Measurements from ENCODE around the gene CHRND. TPM values are rescaled to one million over a fixed set of nuclear protein-coding genes. Genes with fewer than 3 reads are reported as not detected.

CHRND gene
- total RNA-seq, 1 experiment from 2014 or later, result not detected

DNA sequence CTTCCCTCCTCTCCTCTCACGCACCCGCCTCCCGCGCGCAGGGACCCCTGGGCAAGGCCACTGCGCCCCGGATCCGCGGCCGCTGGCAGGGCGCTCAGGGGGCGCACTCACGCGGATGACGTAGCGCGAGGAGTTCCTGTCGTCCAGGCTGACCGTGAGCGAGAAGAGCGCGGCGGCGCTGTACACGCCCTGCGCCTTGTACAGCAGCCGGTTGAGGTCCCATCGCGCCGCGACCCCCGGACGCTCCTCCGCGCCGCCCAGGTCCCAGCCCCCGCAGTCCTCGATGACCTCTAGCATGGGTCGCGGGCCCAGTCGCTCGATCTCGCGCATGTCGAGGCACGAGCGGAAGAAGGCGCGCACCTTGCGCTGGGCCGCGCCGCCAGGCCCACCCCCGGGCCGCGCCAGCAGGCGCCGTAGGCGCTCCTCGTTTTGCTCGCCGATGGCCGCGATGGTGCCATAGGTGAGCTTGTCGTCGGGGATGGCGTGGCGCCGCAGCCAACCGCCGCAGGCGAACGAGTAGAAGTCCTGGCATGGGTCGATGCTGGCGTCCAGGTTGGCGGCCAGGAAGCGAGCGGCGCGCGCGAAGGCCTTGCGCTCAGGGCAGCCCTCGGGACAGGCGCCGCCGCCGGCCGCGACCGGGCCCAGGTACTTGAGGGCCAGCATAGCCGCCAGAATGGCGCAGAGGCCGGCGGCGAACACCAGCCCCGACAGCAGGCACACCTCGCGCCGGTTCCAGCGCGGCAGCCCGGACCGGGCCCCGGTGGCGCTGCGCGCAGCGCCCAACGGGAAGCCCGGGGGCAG, 40.0 kb upstream of the CHRND start:
- ChIA-PET POLR2A (interaction anchor here (1.4 kb wide), 1 partner anchor 13 kb away, joined by 3 read pairs; no protein-coding TSS in a partner anchor), CTCF (interaction anchor here (1.6 to 1.8 kb wide), 2 partner anchors 36 to 38 kb away, joined by 5 to 10 read pairs; no protein-coding TSS in a partner anchor)
- peaks cover 20% of the 10 kb centered on the region for H3K4me1 Mint-ChIP-seq
- H3K9me3 Mint-ChIP-seq, result no peaks in the 10 kb centered on the region
- H3K36me3 Mint-ChIP-seq, result no peaks in the 10 kb centered on the region
- ATAC-seq, result peak; percentile 10
- H3K27ac Mint-ChIP-seq, result no peak overlapping the region
- peaks cover 66% of the 10 kb centered on the region for H3K27me3 Mint-ChIP-seq (ENCODE audit: low read depth)
- H3K4me3 Mint-ChIP-seq, result peak overlapping the region; percentile 59
- peak; percentile 46 for DNase-seq (ENCODE audit: low spot score)
- TF ChIP-seq SP1 (CRISPR knock-in tag; conservative IDR thresholded peaks at IDR 0.05) (peak; percentile 33; the same call in 1 of the 2 replicates), FOXJ3 (CRISPR knock-in tag; IDR thresholded peaks at IDR 0.05; ENCODE audit: borderline replicate concordance) (no peak), GRHL2 (CRISPR knock-in tag; IDR thresholded peaks at IDR 0.05; ENCODE audit: insufficient replicate concordance, severe bottlenecking) (no peak), FOXP1 (CRISPR knock-in tag; IDR thresholded peaks at IDR 0.05; ENCODE audit: borderline replicate concordance) (no peak), TEAD1 (CRISPR knock-in tag; IDR thresholded peaks at IDR 0.05) (0 out of 2 replicates have a peak, but pooled peaks have one; percentile 77), NR2C2 (CRISPR knock-in tag; IDR thresholded peaks at IDR 0.05) (no peak), ZNF121 (CRISPR knock-in tag; IDR thresholded peaks at IDR 0.05) (no peak), JUN (CRISPR knock-in tag; IDR thresholded peaks at IDR 0.05) (0 out of 2 replicates have a peak, but pooled peaks have one; percentile 21), RORB (CRISPR knock-in tag; IDR thresholded peaks at IDR 0.05) (no peak), NFE2L1 (CRISPR knock-in tag; IDR thresholded peaks at IDR 0.05) (0 out of 2 replicates have a peak, but pooled peaks have one; percentile 44), ZNF232 (CRISPR knock-in tag; IDR thresholded peaks at IDR 0.05) (0 out of 2 replicates have a peak, but pooled peaks have one; percentile 54), FOXK1 (CRISPR knock-in tag; IDR thresholded peaks at IDR 0.05) (0 out of 2 replicates have a peak, but pooled peaks have one; percentile 20), GTF2I (CRISPR knock-in tag; conservative IDR thresholded peaks at IDR 0.05) (no peak), SOX15 (CRISPR knock-in tag; IDR thresholded peaks at IDR 0.05) (no peak), NR1H2 (CRISPR knock-in tag; IDR thresholded peaks at IDR 0.05) (no peak), RELA (CRISPR knock-in tag; IDR thresholded peaks at IDR 0.05; ENCODE audit: borderline replicate concordance) (0 out of 2 replicates have a peak, but pooled peaks have one; percentile 19)
- TF ChIP-seq, protein P1, sequence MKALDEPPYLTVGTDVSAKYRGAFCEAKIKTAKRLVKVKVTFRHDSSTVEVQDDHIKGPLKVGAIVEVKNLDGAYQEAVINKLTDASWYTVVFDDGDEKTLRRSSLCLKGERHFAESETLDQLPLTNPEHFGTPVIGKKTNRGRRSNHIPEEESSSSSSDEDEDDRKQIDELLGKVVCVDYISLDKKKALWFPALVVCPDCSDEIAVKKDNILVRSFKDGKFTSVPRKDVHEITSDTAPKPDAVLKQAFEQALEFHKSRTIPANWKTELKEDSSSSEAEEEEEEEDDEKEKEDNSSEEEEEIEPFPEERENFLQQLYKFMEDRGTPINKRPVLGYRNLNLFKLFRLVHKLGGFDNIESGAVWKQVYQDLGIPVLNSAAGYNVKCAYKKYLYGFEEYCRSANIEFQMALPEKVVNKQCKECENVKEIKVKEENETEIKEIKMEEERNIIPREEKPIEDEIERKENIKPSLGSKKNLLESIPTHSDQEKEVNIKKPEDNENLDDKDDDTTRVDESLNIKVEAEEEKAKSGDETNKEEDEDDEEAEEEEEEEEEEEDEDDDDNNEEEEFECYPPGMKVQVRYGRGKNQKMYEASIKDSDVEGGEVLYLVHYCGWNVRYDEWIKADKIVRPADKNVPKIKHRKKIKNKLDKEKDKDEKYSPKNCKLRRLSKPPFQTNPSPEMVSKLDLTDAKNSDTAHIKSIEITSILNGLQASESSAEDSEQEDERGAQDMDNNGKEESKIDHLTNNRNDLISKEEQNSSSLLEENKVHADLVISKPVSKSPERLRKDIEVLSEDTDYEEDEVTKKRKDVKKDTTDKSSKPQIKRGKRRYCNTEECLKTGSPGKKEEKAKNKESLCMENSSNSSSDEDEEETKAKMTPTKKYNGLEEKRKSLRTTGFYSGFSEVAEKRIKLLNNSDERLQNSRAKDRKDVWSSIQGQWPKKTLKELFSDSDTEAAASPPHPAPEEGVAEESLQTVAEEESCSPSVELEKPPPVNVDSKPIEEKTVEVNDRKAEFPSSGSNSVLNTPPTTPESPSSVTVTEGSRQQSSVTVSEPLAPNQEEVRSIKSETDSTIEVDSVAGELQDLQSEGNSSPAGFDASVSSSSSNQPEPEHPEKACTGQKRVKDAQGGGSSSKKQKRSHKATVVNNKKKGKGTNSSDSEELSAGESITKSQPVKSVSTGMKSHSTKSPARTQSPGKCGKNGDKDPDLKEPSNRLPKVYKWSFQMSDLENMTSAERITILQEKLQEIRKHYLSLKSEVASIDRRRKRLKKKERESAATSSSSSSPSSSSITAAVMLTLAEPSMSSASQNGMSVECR (CRISPR knock-in tag; IDR thresholded peaks at IDR 0.05; ENCODE audit: borderline replicate concordance), result 0 out of 2 replicates have a peak, but pooled peaks have one; percentile 65
- TF ChIP-seq, protein P2, sequence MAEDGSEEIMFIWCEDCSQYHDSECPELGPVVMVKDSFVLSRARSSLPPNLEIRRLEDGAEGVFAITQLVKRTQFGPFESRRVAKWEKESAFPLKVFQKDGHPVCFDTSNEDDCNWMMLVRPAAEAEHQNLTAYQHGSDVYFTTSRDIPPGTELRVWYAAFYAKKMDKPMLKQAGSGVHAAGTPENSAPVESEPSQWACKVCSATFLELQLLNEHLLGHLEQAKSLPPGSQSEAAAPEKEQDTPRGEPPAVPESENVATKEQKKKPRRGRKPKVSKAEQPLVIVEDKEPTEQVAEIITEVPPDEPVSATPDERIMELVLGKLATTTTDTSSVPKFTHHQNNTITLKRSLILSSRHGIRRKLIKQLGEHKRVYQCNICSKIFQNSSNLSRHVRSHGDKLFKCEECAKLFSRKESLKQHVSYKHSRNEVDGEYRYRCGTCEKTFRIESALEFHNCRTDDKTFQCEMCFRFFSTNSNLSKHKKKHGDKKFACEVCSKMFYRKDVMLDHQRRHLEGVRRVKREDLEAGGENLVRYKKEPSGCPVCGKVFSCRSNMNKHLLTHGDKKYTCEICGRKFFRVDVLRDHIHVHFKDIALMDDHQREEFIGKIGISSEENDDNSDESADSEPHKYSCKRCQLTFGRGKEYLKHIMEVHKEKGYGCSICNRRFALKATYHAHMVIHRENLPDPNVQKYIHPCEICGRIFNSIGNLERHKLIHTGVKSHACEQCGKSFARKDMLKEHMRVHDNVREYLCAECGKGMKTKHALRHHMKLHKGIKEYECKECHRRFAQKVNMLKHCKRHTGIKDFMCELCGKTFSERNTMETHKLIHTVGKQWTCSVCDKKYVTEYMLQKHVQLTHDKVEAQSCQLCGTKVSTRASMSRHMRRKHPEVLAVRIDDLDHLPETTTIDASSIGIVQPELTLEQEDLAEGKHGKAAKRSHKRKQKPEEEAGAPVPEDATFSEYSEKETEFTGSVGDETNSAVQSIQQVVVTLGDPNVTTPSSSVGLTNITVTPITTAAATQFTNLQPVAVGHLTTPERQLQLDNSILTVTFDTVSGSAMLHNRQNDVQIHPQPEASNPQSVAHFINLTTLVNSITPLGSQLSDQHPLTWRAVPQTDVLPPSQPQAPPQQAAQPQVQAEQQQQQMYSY (CRISPR knock-in tag; IDR thresholded peaks at IDR 0.05), result no peak
- TF ChIP-seq, protein P3, sequence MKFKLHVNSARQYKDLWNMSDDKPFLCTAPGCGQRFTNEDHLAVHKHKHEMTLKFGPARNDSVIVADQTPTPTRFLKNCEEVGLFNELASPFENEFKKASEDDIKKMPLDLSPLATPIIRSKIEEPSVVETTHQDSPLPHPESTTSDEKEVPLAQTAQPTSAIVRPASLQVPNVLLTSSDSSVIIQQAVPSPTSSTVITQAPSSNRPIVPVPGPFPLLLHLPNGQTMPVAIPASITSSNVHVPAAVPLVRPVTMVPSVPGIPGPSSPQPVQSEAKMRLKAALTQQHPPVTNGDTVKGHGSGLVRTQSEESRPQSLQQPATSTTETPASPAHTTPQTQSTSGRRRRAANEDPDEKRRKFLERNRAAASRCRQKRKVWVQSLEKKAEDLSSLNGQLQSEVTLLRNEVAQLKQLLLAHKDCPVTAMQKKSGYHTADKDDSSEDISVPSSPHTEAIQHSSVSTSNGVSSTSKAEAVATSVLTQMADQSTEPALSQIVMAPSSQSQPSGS (CRISPR knock-in tag; IDR thresholded peaks at IDR 0.05; ENCODE audit: borderline replicate concordance, low read depth), result no peak
- TF ChIP-seq, protein P4, sequence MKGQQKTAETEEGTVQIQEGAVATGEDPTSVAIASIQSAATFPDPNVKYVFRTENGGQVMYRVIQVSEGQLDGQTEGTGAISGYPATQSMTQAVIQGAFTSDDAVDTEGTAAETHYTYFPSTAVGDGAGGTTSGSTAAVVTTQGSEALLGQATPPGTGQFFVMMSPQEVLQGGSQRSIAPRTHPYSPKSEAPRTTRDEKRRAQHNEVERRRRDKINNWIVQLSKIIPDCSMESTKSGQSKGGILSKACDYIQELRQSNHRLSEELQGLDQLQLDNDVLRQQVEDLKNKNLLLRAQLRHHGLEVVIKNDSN (CRISPR knock-in tag; IDR thresholded peaks at IDR 0.05), result 0 out of 2 replicates have a peak, but pooled peaks have one; percentile 24
- TF ChIP-seq, protein P5, sequence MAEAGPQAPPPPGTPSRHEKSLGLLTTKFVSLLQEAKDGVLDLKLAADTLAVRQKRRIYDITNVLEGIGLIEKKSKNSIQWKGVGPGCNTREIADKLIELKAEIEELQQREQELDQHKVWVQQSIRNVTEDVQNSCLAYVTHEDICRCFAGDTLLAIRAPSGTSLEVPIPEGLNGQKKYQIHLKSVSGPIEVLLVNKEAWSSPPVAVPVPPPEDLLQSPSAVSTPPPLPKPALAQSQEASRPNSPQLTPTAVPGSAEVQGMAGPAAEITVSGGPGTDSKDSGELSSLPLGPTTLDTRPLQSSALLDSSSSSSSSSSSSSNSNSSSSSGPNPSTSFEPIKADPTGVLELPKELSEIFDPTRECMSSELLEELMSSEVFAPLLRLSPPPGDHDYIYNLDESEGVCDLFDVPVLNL (CRISPR knock-in tag; IDR thresholded peaks at IDR 0.05; ENCODE audit: borderline replicate concordance, low read depth), result no peak
- TF ChIP-seq, protein P6, sequence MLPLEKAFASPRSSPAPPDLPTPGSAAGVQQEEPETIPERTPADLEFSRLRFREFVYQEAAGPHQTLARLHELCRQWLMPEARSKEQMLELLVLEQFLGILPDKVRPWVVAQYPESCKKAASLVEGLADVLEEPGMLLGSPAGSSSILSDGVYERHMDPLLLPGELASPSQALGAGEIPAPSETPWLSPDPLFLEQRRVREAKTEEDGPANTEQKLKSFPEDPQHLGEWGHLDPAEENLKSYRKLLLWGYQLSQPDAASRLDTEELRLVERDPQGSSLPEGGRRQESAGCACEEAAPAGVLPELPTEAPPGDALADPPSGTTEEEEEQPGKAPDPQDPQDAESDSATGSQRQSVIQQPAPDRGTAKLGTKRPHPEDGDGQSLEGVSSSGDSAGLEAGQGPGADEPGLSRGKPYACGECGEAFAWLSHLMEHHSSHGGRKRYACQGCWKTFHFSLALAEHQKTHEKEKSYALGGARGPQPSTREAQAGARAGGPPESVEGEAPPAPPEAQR (CRISPR knock-in tag; IDR thresholded peaks at IDR 0.05), result no peak
- TF ChIP-seq, protein P7, sequence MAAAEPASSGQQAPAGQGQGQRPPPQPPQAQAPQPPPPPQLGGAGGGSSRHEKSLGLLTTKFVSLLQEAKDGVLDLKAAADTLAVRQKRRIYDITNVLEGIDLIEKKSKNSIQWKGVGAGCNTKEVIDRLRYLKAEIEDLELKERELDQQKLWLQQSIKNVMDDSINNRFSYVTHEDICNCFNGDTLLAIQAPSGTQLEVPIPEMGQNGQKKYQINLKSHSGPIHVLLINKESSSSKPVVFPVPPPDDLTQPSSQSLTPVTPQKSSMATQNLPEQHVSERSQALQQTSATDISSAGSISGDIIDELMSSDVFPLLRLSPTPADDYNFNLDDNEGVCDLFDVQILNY (CRISPR knock-in tag; IDR thresholded peaks at IDR 0.05), result no peak
